EL (cell line): ENCODE measurements around the gene ARHGAP10.

ENCODE experiments used
- DNase-seq: peaks from one replicate; pipeline ENCODE4 v3.0.0-alpha.2; 2016

The ARHGAP10 gene

GRCh38 chr4:147732518-147733235 is 789 bp downstream of the ARHGAP10 start:
- peak; percentile 52 for DNase-seq

DNA sequence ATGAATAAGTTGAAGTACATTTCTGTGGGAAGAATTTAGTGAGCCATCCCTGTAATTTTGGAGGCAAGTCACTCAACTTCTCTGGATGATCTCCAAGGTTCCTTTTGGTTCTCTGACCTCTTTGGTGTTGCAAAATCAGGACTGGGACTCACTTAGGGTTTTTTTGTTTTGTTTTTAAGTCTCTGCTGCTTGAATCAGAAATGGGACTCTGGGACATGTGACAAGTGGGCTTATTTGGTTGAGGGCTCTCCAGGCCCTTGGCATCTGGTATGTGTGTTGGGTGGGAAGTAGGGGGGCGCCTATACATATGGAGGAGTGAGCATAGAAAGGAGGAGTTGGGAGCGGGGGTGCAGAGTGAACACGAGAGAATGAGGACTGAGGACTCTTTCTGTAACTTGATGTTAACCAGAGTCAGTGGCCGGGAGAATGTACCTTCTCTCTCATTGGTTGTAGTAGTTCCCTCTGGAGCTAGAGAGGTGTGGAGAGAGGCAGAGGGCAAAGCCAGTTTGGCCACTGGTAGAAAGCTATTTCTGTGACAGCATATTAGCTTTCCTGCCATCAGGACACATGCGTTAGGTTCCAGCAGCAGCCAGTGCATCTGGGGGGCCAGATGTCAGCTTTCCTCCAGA is 1.9 kb downstream of the ARHGAP10 start:
- peak; percentile 66 for DNase-seq

DNA sequence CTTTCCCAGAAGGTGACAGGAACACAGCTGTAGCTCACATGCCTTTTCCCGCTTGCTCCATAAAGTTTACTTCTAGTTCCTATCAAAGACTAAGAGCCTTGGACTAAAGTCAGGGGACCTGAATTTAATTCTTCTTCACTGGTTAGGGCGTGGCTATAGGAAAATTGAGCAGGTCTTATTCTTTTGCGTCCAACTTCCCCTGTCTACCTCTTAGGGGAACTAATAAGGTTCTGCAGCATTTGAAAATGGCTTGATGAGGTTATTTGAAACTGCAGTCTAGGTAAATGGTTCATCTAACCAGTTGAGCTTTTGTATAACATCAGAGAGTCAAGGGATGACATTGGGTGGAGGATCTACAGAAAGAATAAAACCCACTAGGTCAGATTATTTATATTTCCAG is 2.6 kb downstream of the ARHGAP10 start:
- DNase-seq, result no peak

- DNase-seq, result no peak
Observed at GRCh38 chr4:147735413-147736301, 3.8 kb downstream of the ARHGAP10 start.

- peak; percentile 86 for DNase-seq
Observed at GRCh38 chr4:147736458-147736857, 4.6 kb downstream of the ARHGAP10 start.

GRCh38 chr4:147737623-147738022 is 5.7 kb downstream of the ARHGAP10 start:
- no peak for DNase-seq

GRCh38 chr4:147739239-147739823 is 7.4 kb downstream of the ARHGAP10 start:
- DNase-seq, result no peak

DNA sequence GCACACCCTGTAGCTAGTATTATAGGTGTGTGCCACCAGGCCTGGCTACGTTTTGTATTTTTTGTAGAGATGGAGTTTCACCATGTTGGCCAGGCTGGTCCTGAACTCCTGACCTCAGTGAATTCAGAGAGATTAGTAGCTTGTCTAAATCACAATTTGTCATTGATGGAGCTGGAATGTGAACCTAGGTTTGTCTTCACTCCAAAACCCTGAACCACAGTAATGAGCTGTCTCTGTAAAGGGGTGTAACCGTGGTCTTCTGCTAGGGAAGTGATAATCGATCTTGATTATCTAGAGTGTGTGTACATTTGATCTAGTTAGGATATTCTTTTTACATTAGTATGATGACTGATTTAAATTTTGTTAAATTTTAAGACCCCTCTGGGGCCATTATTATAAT is 8.3 kb downstream of the ARHGAP10 start:
- DNase-seq, result no peak

GRCh38 chr4:147741190-147741788 is 9.4 kb downstream of the ARHGAP10 start:
- DNase-seq, result peak; percentile 67

GRCh38 chr4:147747787-147748454 is 16.0 kb downstream of the ARHGAP10 start:
- DNase-seq, result no peak

GRCh38 chr4:147749811-147750321 is 18.0 kb downstream of the ARHGAP10 start:
- DNase-seq, result no peak

- DNase-seq, result no peak
Observed at GRCh38 chr4:147753047-147753446, 21.2 kb downstream of the ARHGAP10 start.

GRCh38 chr4:147754037-147754445 is 22.2 kb downstream of the ARHGAP10 start:
- DNase-seq, result peak; percentile 82

DNA sequence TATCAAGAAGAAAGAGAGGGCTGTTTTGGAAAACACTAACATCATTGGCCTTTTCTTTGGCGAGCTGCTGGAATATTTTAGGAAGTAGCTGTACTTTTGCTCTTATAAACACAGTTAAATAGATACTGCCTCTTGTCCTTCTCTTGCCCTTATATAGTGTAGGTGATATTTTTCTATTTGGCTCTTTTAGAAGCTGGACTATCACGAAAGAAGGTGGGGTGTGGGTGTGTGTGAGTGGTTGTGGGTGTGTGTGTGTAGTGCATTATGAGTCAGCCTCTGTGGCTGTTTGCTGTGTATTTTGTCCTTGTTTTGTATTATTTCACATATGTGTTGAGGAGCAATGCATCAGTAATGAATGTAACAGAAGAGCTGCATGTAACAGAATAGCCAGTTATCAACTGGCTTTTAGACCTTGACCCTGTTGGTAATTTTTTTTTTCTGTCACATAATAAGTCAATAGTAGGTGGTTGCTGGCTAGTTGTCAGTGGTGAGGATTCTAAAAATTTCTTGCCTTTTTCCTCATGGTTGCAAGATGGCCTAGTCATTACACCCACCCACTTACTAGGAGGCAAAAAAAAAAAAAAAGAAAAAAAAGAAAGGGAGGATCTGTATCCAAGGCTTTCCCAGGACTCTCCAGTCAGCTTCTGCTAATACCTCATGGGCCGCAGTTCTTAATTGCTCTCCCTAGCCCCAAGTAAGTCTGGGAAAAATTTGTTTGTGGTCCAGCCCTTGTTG is 23.8 kb downstream of the ARHGAP10 start:
- peak; percentile 21 for DNase-seq

- DNase-seq, result no peak
Observed at GRCh38 chr4:147756417-147756816, 24.5 kb downstream of the ARHGAP10 start.

DNA sequence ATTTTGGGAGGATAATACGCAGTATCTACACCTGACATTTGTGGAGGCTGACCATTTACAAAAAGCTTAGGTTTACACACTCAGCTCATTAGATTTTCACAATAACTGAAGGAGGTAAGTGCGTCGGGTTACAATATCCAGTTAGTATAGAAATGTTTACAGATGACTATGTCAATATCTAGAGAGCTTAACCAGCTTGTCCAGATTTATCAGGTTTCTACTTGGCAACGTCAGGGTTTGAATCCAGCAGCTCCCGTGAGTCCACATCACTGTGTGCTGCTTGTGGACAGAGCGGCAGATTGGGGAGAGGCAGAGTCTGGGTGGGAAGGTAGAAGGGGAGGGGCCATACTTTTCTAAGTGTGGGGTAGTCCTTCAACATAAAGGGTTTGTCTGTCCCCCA is 28.3 kb downstream of the ARHGAP10 start:
- DNase-seq, result no peak

GRCh38 chr4:147760695-147761094 is 28.8 kb downstream of the ARHGAP10 start:
- DNase-seq, result no peak

DNA sequence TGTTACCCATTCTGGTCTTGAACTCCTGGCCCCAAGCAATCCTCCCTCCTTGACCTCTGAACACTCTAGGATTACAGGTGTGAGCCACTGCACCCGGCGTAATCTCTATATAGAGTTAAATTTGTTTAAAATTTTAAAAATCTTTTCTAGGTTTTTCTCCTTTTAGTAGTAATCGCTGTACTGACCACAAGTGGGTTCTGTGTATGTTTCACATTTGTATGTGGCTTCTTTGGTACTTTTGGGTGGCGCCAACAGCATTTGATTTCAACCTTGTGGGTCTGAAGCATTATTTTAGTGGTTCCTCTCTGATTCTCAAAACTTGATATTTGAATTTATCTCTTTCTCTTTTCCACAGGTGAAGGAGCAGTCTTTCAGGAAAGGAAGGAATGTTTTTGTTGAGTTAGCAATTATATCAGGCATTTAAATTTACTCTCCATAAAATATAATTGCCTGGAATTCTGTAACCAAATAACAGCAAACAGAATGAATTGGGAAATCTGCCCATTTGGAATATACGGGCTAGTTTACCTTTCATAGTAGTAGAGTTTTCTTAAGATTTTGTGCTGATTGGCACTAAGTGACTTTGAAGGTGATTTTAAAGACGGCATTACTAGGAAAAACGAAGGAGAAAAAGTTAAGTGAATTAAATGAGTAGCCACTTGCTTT is 29.5 kb downstream of the ARHGAP10 start:
- no peak for DNase-seq

DNA sequence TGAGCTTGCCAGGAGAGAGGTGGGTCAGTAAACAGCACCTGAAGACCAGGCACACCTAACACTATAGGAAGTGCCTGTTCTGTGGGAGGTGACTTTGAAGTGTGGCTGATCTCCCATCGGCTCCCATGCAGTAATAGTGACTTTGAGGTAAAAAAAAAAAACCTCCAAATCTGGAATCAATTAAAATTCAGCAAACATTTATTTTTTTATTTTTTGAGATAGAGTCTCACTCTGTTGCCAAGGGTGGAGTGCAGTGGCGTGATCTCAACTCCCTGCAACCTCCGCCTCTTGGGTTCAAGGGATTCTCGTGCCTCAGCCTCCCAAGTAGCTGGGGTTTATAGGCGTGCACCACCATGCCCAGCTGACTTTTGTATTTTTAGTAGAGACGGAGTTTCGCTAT is 32.4 kb downstream of the ARHGAP10 start:
- DNase-seq, result no peak

- no peak for DNase-seq
Observed at GRCh38 chr4:147765121-147765529, 33.2 kb downstream of the ARHGAP10 start.

GRCh38 chr4:147768113-147768512 is 36.2 kb downstream of the ARHGAP10 start:
- peak; percentile 88 for DNase-seq
